A549 (cell line): ENCODE measurements around the gene SLC25A47. TPM values are rescaled to one million over a fixed set of nuclear protein-coding genes. Genes with fewer than 3 reads are reported as not detected.

ENCODE experiments used
- ATAC-seq, 2 experiments: fragments of 200-7000 bp in 1 of 2; fragments of >200 bp in 1 of 2; cut with Nextera tagmentation in 1 of 2; cut with Tn5 transposase in 1 of 2; 3 replicates each; pipeline versions ENCODE4 v1.8.0 to v1.9.1; 2018 to 2020; ENCODE audit warnings: mild to moderate bottlenecking in 1 of 2, moderate library complexity in 1 of 2
- CTCF ChIA-PET: fragments of 300-600 bp; sonication (Branson Sonifier 250); formaldehyde crosslinking; extraction: SDS; loops from one replicate; lab custom pipeline; 2021; ENCODE audit warnings: antibody characterized with exemption, inconsistent platforms; lab: Yijun Ruan, JAX
- POLR2A ChIA-PET: fragments of 350-600 bp; formaldehyde crosslinking; extraction: SDS; loops from one replicate; lab custom pipeline; 2021; ENCODE audit warnings: antibody characterized with exemption, inconsistent platforms; lab: Yijun Ruan, JAX
- DNase-seq, 2 experiments: peaks; one replicate each; pipeline versions ENCODE4 v3.0.0 to v3.0.0-alpha.2; 2011 to 2016; ENCODE audit warnings: low read depth in 1 of 2, low spot score in 1 of 2
- FAIRE-seq: peaks from 2 replicates; lab custom pipeline; 2011; peaks lifted over from hg19 to GRCh38; lab: Jason Lieb, UNC
- H3K27ac ChIP-seq, 2 experiments: fragments of >200 bp; sonication (Bioruptor Twin); formaldehyde crosslinking; 3 replicates each; pipeline ENCODE4 v1.5.1; 2016 to 2017
- H3K4me1 ChIP-seq: fragments of >200 bp; sonication (Bioruptor Twin); formaldehyde crosslinking; 3 replicates; pipeline ENCODE4 v1.6.1; 2016
- H3K4me2 ChIP-seq: fragments of >200 bp; sonication (Bioruptor Twin); formaldehyde crosslinking; 3 replicates; pipeline ENCODE4 v1.6.1; 2016
- H3K4me3 ChIP-seq: fragments of >200 bp; sonication (Bioruptor Twin); formaldehyde crosslinking; 3 replicates; pipeline ENCODE4 v1.5.1; 2016
- H3K9me3 ChIP-seq: fragments of >200 bp; sonication (Bioruptor Twin); formaldehyde crosslinking; 3 replicates; pipeline ENCODE4 v1.6.1; 2016
- BHLHE40 ChIP-seq: IDR thresholded peaks from 2 replicates; pipeline ENCODE4 v1.6.1; 2012; ENCODE audit warnings: low read depth, low read length, inconsistent platforms
- CBX2 ChIP-seq: fragments of 200-600 bp; sonication (generic); IDR thresholded peaks from 2 replicates; pipeline ENCODE4 v1.6.1; 2016; ENCODE audit warnings: low read depth, mild to moderate bottlenecking, borderline replicate concordance
- CHD2 ChIP-seq: fragments of 150-350 bp; IDR thresholded peaks from 2 replicates; pipeline ENCODE4 v1.6.1; 2014; ENCODE audit warnings: low read length; ENCODE audit not compliant: partially characterized antibody
- CHD4 ChIP-seq: fragments of 200-600 bp; sonication (generic); IDR thresholded peaks from 2 replicates; pipeline ENCODE4 v1.6.1; 2016; ENCODE audit warnings: antibody characterized with exemption, mild to moderate bottlenecking, borderline replicate concordance
- E2F6 ChIP-seq: IDR thresholded peaks from 2 replicates; pipeline ENCODE4 v1.6.1; 2012; ENCODE audit warnings: low read depth, borderline replicate concordance
- EHF ChIP-seq: fragments of 250-450 bp; sonication (Bioruptor Pico); IDR thresholded peaks from 2 replicates; pipeline ENCODE4 v1.5.0; 2020; ENCODE audit warnings: mild to moderate bottlenecking
- EHMT2 ChIP-seq: fragments of 200-600 bp; sonication (generic); IDR thresholded peaks from 2 replicates; pipeline ENCODE4 v1.6.1; 2016; ENCODE audit warnings: antibody characterized with exemption, low read depth, mild to moderate bottlenecking, moderate library complexity
- EP300 ChIP-seq, 2 experiments: fragments of >200 bp; sonication (Bioruptor Twin); formaldehyde crosslinking; IDR thresholded peaks; 2 replicates in 1 of 2; 3 replicates in 1 of 2; pipeline ENCODE4 v1.6.1; 2016 to 2017
- ESRRA ChIP-seq: fragments of 150-350 bp; IDR thresholded peaks from 2 replicates; pipeline ENCODE4 v1.6.1; 2014; ENCODE audit warnings: mild to moderate bottlenecking, low read length, borderline replicate concordance
- FOSB ChIP-seq: fragments of 250-450 bp; sonication (Bioruptor Pico); IDR thresholded peaks from 2 replicates; pipeline ENCODE4 v1.5.0; 2020; ENCODE audit warnings: mild to moderate bottlenecking, moderate library complexity
- FOSL2 ChIP-seq, 2 experiments: fragments of 450-650 bp in 1 of 2; fragments of >200 bp in 1 of 2; sonication (Bioruptor Twin) in 1 of 2; formaldehyde crosslinking; IDR thresholded peaks; 2 replicates each; pipeline versions ENCODE4 v1.5.0 to v1.6.1; 2016 to 2020; ENCODE audit warnings: mild to moderate bottlenecking in 1 of 2, moderate library complexity in 1 of 2
- GATA3 ChIP-seq: IDR thresholded peaks from 2 replicates; pipeline ENCODE4 v1.6.1; 2012; ENCODE audit warnings: borderline replicate concordance
- HDAC2 ChIP-seq: fragments of 200-600 bp; sonication (generic); IDR thresholded peaks from 2 replicates; pipeline ENCODE4 v1.6.1; 2016
- JUN ChIP-seq, 2 experiments: fragments of >200 bp; sonication (Bioruptor Twin); formaldehyde crosslinking; IDR thresholded peaks; 2 replicates in 1 of 2; 3 replicates in 1 of 2; pipeline ENCODE4 v1.6.1; 2016 to 2017
- JUNB ChIP-seq: fragments of >200 bp; sonication (Bioruptor Twin); formaldehyde crosslinking; IDR thresholded peaks from 2 replicates; pipeline ENCODE4 v1.6.1; 2016
- KDM1A ChIP-seq: fragments of 200-600 bp; sonication (generic); IDR thresholded peaks from 2 replicates; pipeline ENCODE4 v1.6.1; 2016; ENCODE audit warnings: low read depth, mild to moderate bottlenecking
- MAFK ChIP-seq: fragments of 450-650 bp; IDR thresholded peaks from 2 replicates; pipeline ENCODE4 v1.6.1; 2014; ENCODE audit not compliant: partially characterized antibody
- NPAS2 ChIP-seq: fragments of 250-450 bp; sonication (Bioruptor Pico); IDR thresholded peaks from 2 replicates; pipeline ENCODE4 v1.8.0; 2022; ENCODE audit warnings: mild to moderate bottlenecking, moderate library complexity, borderline replicate concordance
- NR3C1 ChIP-seq: fragments of >200 bp; sonication (Bioruptor Twin); formaldehyde crosslinking; IDR thresholded peaks from 3 replicates; pipeline ENCODE4 v1.6.1; 2017
- PHF8 ChIP-seq: fragments of 200-600 bp; sonication (generic); IDR thresholded peaks from 2 replicates; pipeline ENCODE4 v1.6.1; 2016; ENCODE audit warnings: low read depth, mild to moderate bottlenecking, antibody characterized with exemption, moderate library complexity, borderline replicate concordance
- POLR2A ChIP-seq: IDR thresholded peaks from 2 replicates; pipeline ENCODE4 v1.6.1; 2012; ENCODE audit warnings: mild to moderate bottlenecking, low read length
- RARB ChIP-seq: fragments of 250-450 bp; sonication (Bioruptor Pico); IDR thresholded peaks from 2 replicates; pipeline ENCODE4 v1.8.0; 2021; ENCODE audit warnings: mild to moderate bottlenecking, moderate library complexity
- RFX5 ChIP-seq: fragments of 450-650 bp; IDR thresholded peaks from 2 replicates; pipeline ENCODE4 v1.7.1; 2014; ENCODE audit warnings: antibody characterized with exemption, mild to moderate bottlenecking, moderate library complexity
- RNF2 ChIP-seq: fragments of 200-600 bp; sonication (generic); IDR thresholded peaks from 2 replicates; pipeline ENCODE4 v1.6.1; 2016; ENCODE audit warnings: low read depth, mild to moderate bottlenecking, antibody characterized with exemption, moderate library complexity, borderline replicate concordance
- SREBF2 ChIP-seq: fragments of 450-650 bp; IDR thresholded peaks from 2 replicates; pipeline ENCODE4 v1.6.1; 2014; ENCODE audit warnings: mild to moderate bottlenecking, moderate library complexity
- TP53 ChIP-seq: fragments of 250-450 bp; sonication (Bioruptor Pico); IDR thresholded peaks from 2 replicates; pipeline ENCODE4 v1.5.0; 2021; ENCODE audit warnings: mild to moderate bottlenecking, moderate library complexity
- ZC3H11A ChIP-seq: fragments of 450-650 bp; IDR thresholded peaks from 2 replicates; pipeline ENCODE4 v1.6.1; 2014; ENCODE audit warnings: antibody characterized with exemption, mild to moderate bottlenecking
- ZNF302 ChIP-seq: fragments of 250-450 bp; sonication (Bioruptor Pico); IDR thresholded peaks from 2 replicates; pipeline ENCODE4 v1.9.0; 2021; ENCODE audit warnings: inconsistent platforms, mild to moderate bottlenecking, moderate library complexity
- ZSCAN20 ChIP-seq: fragments of 250-450 bp; sonication (Bioruptor Pico); IDR thresholded peaks from 2 replicates; pipeline ENCODE4 v1.8.0; 2022; ENCODE audit warnings: mild to moderate bottlenecking, moderate library complexity
- WGBS: methylation state at CpG from one replicate; pipeline ENCODE4 v1.1.6; 2017; ENCODE audit errors: missing lambda C conversion rate; 5-methylcytosine and 5-hydroxymethylcytosine counted together
- polyA plus RNA-seq, 4 experiments: library from polyadenylated mRNA; depleted of rRNA in 3 of 4; stranded (reverse); fragments of >200 nt; fragmentation: RNase III in 1 of 4; extraction: RNeasy Plus Mini Kit Qiagen cat#74134 plus additional on column Dnase treatment in 1 of 4; gene quantifications; 2 replicates in 3 of 4; 3 replicates in 1 of 4; pipeline ENCODE4 v1.2.3, GENCODE V29; 2011 to 2017
- TF ChIP-seq, protein P1 (sequence below): fragments of 250-450 bp; sonication (Bioruptor Pico); IDR thresholded peaks from 2 replicates; pipeline ENCODE4 v1.5.0; 2020; ENCODE audit warnings: low read depth, mild to moderate bottlenecking, moderate library complexity
- TF ChIP-seq, protein P2 (sequence below): fragments of 250-450 bp; sonication (Bioruptor Pico); IDR thresholded peaks from 2 replicates; pipeline ENCODE4 v1.5.0; 2021; ENCODE audit warnings: mild to moderate bottlenecking, moderate library complexity, borderline replicate concordance
- TF ChIP-seq, protein P3 (sequence below): fragments of 450-650 bp; IDR thresholded peaks from 2 replicates; pipeline ENCODE4 v1.6.1; 2014; ENCODE audit warnings: antibody characterized with exemption

The SLC25A47 gene
- polyA plus RNA-seq, 2 of the 4 experiments (the other 2 are of a cell fraction), result not detected

DNA sequence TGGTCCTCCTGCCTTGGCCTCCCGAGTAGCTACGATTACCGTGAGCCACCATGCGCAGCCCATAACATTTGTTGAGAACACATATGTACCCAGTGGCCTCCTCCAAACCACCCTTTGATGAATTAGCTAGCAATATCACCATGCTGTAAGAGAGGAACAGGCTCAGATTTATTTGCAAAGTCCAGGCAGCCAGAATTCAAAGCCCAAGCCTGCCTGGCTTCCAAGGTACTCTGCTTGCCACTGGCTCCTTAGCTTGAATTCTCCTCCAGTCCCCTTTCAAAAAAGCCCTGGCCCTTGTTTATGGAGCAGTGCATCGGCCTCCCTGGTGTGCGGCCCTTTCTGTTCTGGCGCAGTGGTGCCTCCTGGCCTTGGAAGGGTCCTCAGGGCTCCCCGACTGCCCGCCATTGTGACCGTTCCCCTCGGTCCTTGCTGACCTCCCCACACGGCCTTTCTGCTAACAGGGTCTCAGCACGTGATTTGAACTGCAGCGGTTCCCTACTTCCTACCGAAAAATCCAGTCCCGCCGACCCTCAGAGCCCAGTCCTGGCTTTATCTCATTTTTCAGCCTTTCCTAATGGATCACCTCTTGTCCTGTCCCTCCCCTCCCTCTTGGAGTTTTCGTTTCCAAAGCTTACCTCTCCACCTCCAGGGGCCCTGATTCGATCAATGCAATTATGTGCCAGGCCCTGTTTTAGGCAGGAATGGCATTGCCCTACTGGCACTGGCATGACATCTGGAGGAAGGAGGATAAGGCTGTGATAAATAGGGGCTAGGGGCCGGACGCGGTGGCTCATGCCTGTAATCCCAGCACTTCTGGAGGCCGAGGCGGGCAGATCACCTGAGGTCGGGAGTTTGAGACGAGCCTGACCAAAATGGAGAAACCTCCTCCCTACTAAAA, 38.9 kb upstream of the SLC25A47 start:
- FAIRE-seq, result no peak
- H3K4me1 ChIP-seq, result peaks cover 9% of the 10 kb centered on the region; the same call in 2 of the 3 replicates
- 86% methylated on average over 26 of the region's 26 CpGs for WGBS
- TF ChIP-seq EHMT2, result no peak
- no peak for TF ChIP-seq ZC3H11A
- TF ChIP-seq GATA3, result no peak
- TF ChIP-seq RARB (CRISPR knock-in tag), result no peak
- TF ChIP-seq CBX2, result no peak
- no peak for TF ChIP-seq CHD2
- no peak for TF ChIP-seq NR3C1
- TF ChIP-seq PHF8, result no peak
- TF ChIP-seq RFX5, result no peak
- TF ChIP-seq POLR2A, result no peak
- no peak for TF ChIP-seq ZNF302 (CRISPR knock-in tag)
- TF ChIP-seq CHD4, result no peak
- TF ChIP-seq, protein P1, sequence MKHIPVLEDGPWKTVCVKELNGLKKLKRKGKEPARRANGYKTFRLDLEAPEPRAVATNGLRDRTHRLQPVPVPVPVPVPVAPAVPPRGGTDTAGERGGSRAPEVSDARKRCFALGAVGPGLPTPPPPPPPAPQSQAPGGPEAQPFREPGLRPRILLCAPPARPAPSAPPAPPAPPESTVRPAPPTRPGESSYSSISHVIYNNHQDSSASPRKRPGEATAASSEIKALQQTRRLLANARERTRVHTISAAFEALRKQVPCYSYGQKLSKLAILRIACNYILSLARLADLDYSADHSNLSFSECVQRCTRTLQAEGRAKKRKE (CRISPR knock-in tag), result no peak
- TF ChIP-seq HDAC2, result no peak
- no peak for TF ChIP-seq KDM1A
- no peak for TF ChIP-seq ZSCAN20 (CRISPR knock-in tag)
- no peak for TF ChIP-seq JUN (IDR thresholded peaks at IDR 0.05)
- TF ChIP-seq SREBF2, result no peak
- no peak for TF ChIP-seq E2F6
- no peak for DNase-seq
- POLR2A ChIA-PET, result interaction anchor here (1.0 kb wide), 1 partner anchor 12 kb away, joined by 3 read pairs; no protein-coding TSS in a partner anchor
- CTCF ChIA-PET, result interaction anchor here (0.8 to 7.2 kb wide), 23 partner anchors 11 to 127 kb away, joined by 3 to 114 read pairs (median 7); no protein-coding TSS in a partner anchor
- no peaks in the 10 kb centered on the region for H3K9me3 ChIP-seq
- peak overlapping the region; percentile 96 to 100 for H3K27ac ChIP-seq
- ATAC-seq, result no peak
- H3K4me2 ChIP-seq, result peak overlapping the region; percentile 96
- H3K4me3 ChIP-seq, result peak overlapping the region; percentile 67

GRCh38 chr14:100285021-100285912, 37.9 kb upstream of the SLC25A47 start:
- H3K27ac ChIP-seq, result peak overlapping the region; percentile 96 to 100
- ChIA-PET POLR2A (interaction anchor here (1.0 kb wide), 2 partner anchors 13 to 20 kb away, joined by 3 to 4 read pairs; no protein-coding TSS in a partner anchor), CTCF (interaction anchor here (0.6 to 7.2 kb wide), 38 partner anchors 12 to 331 kb away, joined by 3 to 114 read pairs (median 6); partner anchors contain the start of gene SLC25A47)
- peak; percentile 80 to 85 for ATAC-seq
- peak; percentile 81 for DNase-seq
- FAIRE-seq, result no peak
- H3K4me1 ChIP-seq, result peaks cover 9% of the 10 kb centered on the region; the same call in 2 of the 3 replicates
- H3K4me3 ChIP-seq, result peak overlapping the region; percentile 67
- H3K4me2 ChIP-seq, result peak overlapping the region; percentile 96
- WGBS, result 2% methylated on average over 18 of the region's 82 CpGs
- no peaks in the 10 kb centered on the region for H3K9me3 ChIP-seq
- no peak for TF ChIP-seq RFX5
- no peak for TF ChIP-seq EHMT2
- no peak for TF ChIP-seq BHLHE40
- TF ChIP-seq RNF2, result no peak
- no peak for TF ChIP-seq JUNB
- TF ChIP-seq FOSL2 (IDR thresholded peaks at IDR 0.05), result no peak
- TF ChIP-seq FOSL2 (CRISPR knock-in tag; IDR thresholded peaks at IDR 0.05), result no peak
- no peak for TF ChIP-seq RARB (CRISPR knock-in tag)
- no peak for TF ChIP-seq MAFK
- no peak for TF ChIP-seq FOSB (CRISPR knock-in tag)
- TF ChIP-seq, protein P2, sequence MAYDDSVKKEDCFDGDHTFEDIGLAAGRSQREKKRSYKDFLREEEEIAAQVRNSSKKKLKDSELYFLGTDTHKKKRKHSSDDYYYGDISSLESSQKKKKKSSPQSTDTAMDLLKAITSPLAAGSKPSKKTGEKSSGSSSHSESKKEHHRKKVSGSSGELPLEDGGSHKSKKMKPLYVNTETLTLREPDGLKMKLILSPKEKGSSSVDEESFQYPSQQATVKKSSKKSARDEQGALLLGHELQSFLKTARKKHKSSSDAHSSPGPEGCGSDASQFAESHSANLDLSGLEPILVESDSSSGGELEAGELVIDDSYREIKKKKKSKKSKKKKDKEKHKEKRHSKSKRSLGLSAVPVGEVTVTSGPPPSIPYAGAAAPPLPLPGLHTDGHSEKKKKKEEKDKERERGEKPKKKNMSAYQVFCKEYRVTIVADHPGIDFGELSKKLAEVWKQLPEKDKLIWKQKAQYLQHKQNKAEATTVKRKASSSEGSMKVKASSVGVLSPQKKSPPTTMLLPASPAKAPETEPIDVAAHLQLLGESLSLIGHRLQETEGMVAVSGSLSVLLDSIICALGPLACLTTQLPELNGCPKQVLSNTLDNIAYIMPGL (CRISPR knock-in tag), result peak; percentile 96
- TF ChIP-seq KDM1A, result no peak
- TF ChIP-seq NR3C1, result no peak
- TF ChIP-seq, protein P3, sequence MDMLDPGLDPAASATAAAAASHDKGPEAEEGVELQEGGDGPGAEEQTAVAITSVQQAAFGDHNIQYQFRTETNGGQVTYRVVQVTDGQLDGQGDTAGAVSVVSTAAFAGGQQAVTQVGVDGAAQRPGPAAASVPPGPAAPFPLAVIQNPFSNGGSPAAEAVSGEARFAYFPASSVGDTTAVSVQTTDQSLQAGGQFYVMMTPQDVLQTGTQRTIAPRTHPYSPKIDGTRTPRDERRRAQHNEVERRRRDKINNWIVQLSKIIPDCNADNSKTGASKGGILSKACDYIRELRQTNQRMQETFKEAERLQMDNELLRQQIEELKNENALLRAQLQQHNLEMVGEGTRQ, result no peak
- TF ChIP-seq PHF8, result peak; percentile 96
- no peak for TF ChIP-seq CHD4
- TF ChIP-seq EP300 (IDR thresholded peaks at IDR 0.05), result no peak
- TF ChIP-seq TP53 (CRISPR knock-in tag), result no peak
- TF ChIP-seq ESRRA, result no peak
- TF ChIP-seq EHF, result no peak
- TF ChIP-seq NPAS2 (CRISPR knock-in tag), result no peak
